Activated CD4-positive, alpha-beta T cell treated with anti-CD3 and anti-CD28 coated beads for 36 hours (primary cell): Measurements from ENCODE around the gene FSTL4. TPM values are rescaled to one million over a fixed set of nuclear protein-coding genes. Genes with fewer than 3 reads are reported as not detected.
A peak's percentile ranks its signal among the peaks of the same experiment; 100 is the strongest.

Experiments
- ATAC-seq: fragments of 200-7000 bp; cut with Tn5 transposase; one replicate; pipeline ENCODE4 v1.10.0; 2021; ENCODE audit warnings: mild to moderate bottlenecking, moderate library complexity
- CTCF ChIA-PET: fragments of 350-600 bp; sonication (Branson Sonifier 250); formaldehyde crosslinking; loops from one replicate; lab custom pipeline; 2021; ENCODE audit warnings: antibody characterized with exemption; lab: Charles Lee
- POLR2A ChIA-PET: fragments of 350-600 bp; sonication (Branson Sonifier 250); formaldehyde crosslinking; loops from one replicate; lab custom pipeline; 2021; ENCODE audit warnings: antibody characterized with exemption, inconsistent platforms; lab: Charles Lee
- DNase-seq: peaks from one replicate; pipeline ENCODE4 v3.0.0-alpha.2; 2020
- H3K27ac Mint-ChIP-seq: one replicate; pipeline ENCODE4 v1.8.0; 2021; ENCODE audit warnings: mixed read lengths
- H3K27me3 Mint-ChIP-seq: one replicate; pipeline ENCODE4 v1.8.0; 2021; ENCODE audit warnings: mixed read lengths
- H3K36me3 Mint-ChIP-seq: one replicate; pipeline ENCODE4 v1.8.0; 2021; ENCODE audit warnings: low read depth, mixed read lengths
- H3K4me1 Mint-ChIP-seq: one replicate; pipeline ENCODE4 v1.8.0; 2021; ENCODE audit warnings: mixed read lengths
- H3K4me3 Mint-ChIP-seq: one replicate; pipeline ENCODE4 v1.8.0; 2021; ENCODE audit warnings: mild to moderate bottlenecking, moderate library complexity, mixed read lengths
- H3K9me3 Mint-ChIP-seq: one replicate; pipeline ENCODE4 v1.8.0; 2021; ENCODE audit warnings: low read depth, mixed read lengths
- intact Hi-C, 2 experiments: fragments of 100-400 bp; cut with DNase I in 1 of 2; cut with micrococcal nuclease in 1 of 2; formaldehyde crosslinking; loops; one replicate each; pipeline versions ENCODE4 v1.14.2 to v1.15.1; 2022 to 2024; cut with DNase I, micrococcal nuclease
- total RNA-seq, 2 experiments: library from RNA; stranded (reverse); gene quantifications; one replicate each; pipeline ENCODE4 v1.2.3, GENCODE V29; 2021

Gene FSTL4
- total RNA-seq, 2 experiments from 2014 or later, result not detected

GRCh38 chr5:133265257-133265656 lies 347.1 kb downstream of the FSTL4 start:
- no peaks in the 10 kb centered on the region for H3K36me3 Mint-ChIP-seq
- POLR2A ChIA-PET, result no interaction called here
- no peaks in the 10 kb centered on the region for H3K9me3 Mint-ChIP-seq
- CTCF ChIA-PET, result no interaction called here
- ATAC-seq (peak; percentile 64), DNase-seq (no peak)
- H3K4me1 Mint-ChIP-seq, result peaks cover 4% of the 10 kb centered on the region
- intact Hi-C loops, result no loop called here
- no peak overlapping the region for H3K4me3 Mint-ChIP-seq
- no peak overlapping the region for H3K27ac Mint-ChIP-seq
- peaks cover 3% of the 10 kb centered on the region for H3K27me3 Mint-ChIP-seq

- no peaks in the 10 kb centered on the region for H3K36me3 Mint-ChIP-seq
- peaks cover 25% of the 10 kb centered on the region for H3K4me1 Mint-ChIP-seq
- CTCF ChIA-PET, result no interaction called here
- ATAC-seq (no peak), DNase-seq (no peak)
- intact Hi-C loops, result no loop called here
- no peak overlapping the region for H3K27ac Mint-ChIP-seq
- H3K9me3 Mint-ChIP-seq, result no peaks in the 10 kb centered on the region
- POLR2A ChIA-PET, result no interaction called here
- no peak overlapping the region for H3K4me3 Mint-ChIP-seq
- peaks cover 3% of the 10 kb centered on the region for H3K27me3 Mint-ChIP-seq
Measured at GRCh38 chr5:133262690-133263089, 349.7 kb downstream of the FSTL4 start.

- ChIA-PET POLR2A (no interaction called here), CTCF (interaction anchor here (0.8 to 1.2 kb wide), 3 partner anchors 11 to 162 kb away, joined by 3 to 4 read pairs (median 3); no protein-coding TSS in a partner anchor)
- Mint-ChIP-seq H3K27me3 (peaks cover 3% of the 10 kb centered on the region), H3K4me1 (peaks cover 29% of the 10 kb centered on the region), H3K4me3 (no peak overlapping the region), H3K9me3 (no peaks in the 10 kb centered on the region), H3K36me3 (no peaks in the 10 kb centered on the region), H3K27ac (no peak overlapping the region)
- ATAC-seq (no peak), DNase-seq (no peak)
- intact Hi-C loops, result no loop called here
Measured at GRCh38 chr5:133261993-133262392, 350.3 kb downstream of the FSTL4 start.

GRCh38 chr5:133260715-133261114 lies 351.6 kb downstream of the FSTL4 start:
- intact Hi-C loops, result no loop called here
- Mint-ChIP-seq H3K27me3 (peaks cover 3% of the 10 kb centered on the region), H3K27ac (no peak overlapping the region), H3K4me3 (no peak overlapping the region), H3K4me1 (peaks cover 29% of the 10 kb centered on the region), H3K9me3 (no peaks in the 10 kb centered on the region), H3K36me3 (no peaks in the 10 kb centered on the region)
- ATAC-seq, result no peak
- CTCF ChIA-PET, result interaction anchor here (0.5 to 1.5 kb wide), 5 partner anchors 12 to 608 kb away, joined by 3 to 5 read pairs (median 3); no protein-coding TSS in a partner anchor
- DNase-seq, result no peak
- POLR2A ChIA-PET, result no interaction called here

GRCh38 chr5:133259199-133259997 lies 352.9 kb downstream of the FSTL4 start:
- DNase-seq, result peak; percentile 36
- H3K4me3 Mint-ChIP-seq, result no peak overlapping the region
- no peaks in the 10 kb centered on the region for H3K36me3 Mint-ChIP-seq
- peaks cover 3% of the 10 kb centered on the region for H3K27me3 Mint-ChIP-seq
- CTCF ChIA-PET, result interaction anchor here (0.5 to 0.7 kb wide), 2 partner anchors 10 to 16 kb away, joined by 4 read pairs; no protein-coding TSS in a partner anchor
- POLR2A ChIA-PET, result no interaction called here
- H3K27ac Mint-ChIP-seq, result peak overlapping the region; percentile 1
- intact Hi-C loops, result no loop called here
- H3K4me1 Mint-ChIP-seq, result peaks cover 29% of the 10 kb centered on the region
- H3K9me3 Mint-ChIP-seq, result no peaks in the 10 kb centered on the region
- ATAC-seq, result peak; percentile 30

GRCh38 chr5:133257977-133258376 lies 354.4 kb downstream of the FSTL4 start:
- ATAC-seq, result peak; percentile 80
- no peak overlapping the region for H3K4me3 Mint-ChIP-seq
- no peaks in the 10 kb centered on the region for H3K9me3 Mint-ChIP-seq
- peak; percentile 44 for DNase-seq
- no peaks in the 10 kb centered on the region for H3K27me3 Mint-ChIP-seq
- no peak overlapping the region for H3K27ac Mint-ChIP-seq
- intact Hi-C loops, result no loop called here
- ChIA-PET CTCF (interaction anchor here (1.1 kb wide), 1 partner anchor 12 kb away, joined by 3 read pairs; no protein-coding TSS in a partner anchor), POLR2A (no interaction called here)
- peaks cover 29% of the 10 kb centered on the region for H3K4me1 Mint-ChIP-seq
- no peaks in the 10 kb centered on the region for H3K36me3 Mint-ChIP-seq

- DNase-seq (no peak), ATAC-seq (no peak)
- intact Hi-C loops, result no loop called here
- Mint-ChIP-seq H3K4me1 (peaks cover 29% of the 10 kb centered on the region), H3K4me3 (no peak overlapping the region), H3K9me3 (no peaks in the 10 kb centered on the region), H3K27ac (no peak overlapping the region), H3K36me3 (no peaks in the 10 kb centered on the region), H3K27me3 (no peaks in the 10 kb centered on the region)
- ChIA-PET CTCF (no interaction called here), POLR2A (no interaction called here)
Measured at GRCh38 chr5:133256276-133256675, 356.1 kb downstream of the FSTL4 start.

- no peak overlapping the region for H3K4me3 Mint-ChIP-seq
- no peaks in the 10 kb centered on the region for H3K36me3 Mint-ChIP-seq
- no peaks in the 10 kb centered on the region for H3K27me3 Mint-ChIP-seq
- no peaks in the 10 kb centered on the region for H3K9me3 Mint-ChIP-seq
- ChIA-PET POLR2A (no interaction called here), CTCF (interaction anchor here (0.6 kb wide), 1 partner anchor 141 kb away, joined by 3 read pairs; no protein-coding TSS in a partner anchor)
- intact Hi-C loops, result no loop called here
- ATAC-seq (no peak), DNase-seq (no peak)
- H3K27ac Mint-ChIP-seq, result no peak overlapping the region
- peaks cover 22% of the 10 kb centered on the region for H3K4me1 Mint-ChIP-seq
Measured at GRCh38 chr5:133254803-133255202, 357.5 kb downstream of the FSTL4 start.

GRCh38 chr5:133253671-133254070 lies 358.7 kb downstream of the FSTL4 start:
- Mint-ChIP-seq H3K27me3 (no peaks in the 10 kb centered on the region), H3K36me3 (no peaks in the 10 kb centered on the region), H3K9me3 (no peaks in the 10 kb centered on the region), H3K27ac (no peak overlapping the region), H3K4me3 (no peak overlapping the region), H3K4me1 (peaks cover 12% of the 10 kb centered on the region)
- ATAC-seq (no peak), DNase-seq (no peak)
- ChIA-PET CTCF (no interaction called here), POLR2A (no interaction called here)
- intact Hi-C loops, result no loop called here

- POLR2A ChIA-PET, result no interaction called here
Measured at GRCh38 chr5:133253070-133253469, 359.3 kb downstream of the FSTL4 start.

GRCh38 chr5:133252133-133252480 lies 360.2 kb downstream of the FSTL4 start:
- H3K27ac Mint-ChIP-seq, result no peak overlapping the region
- POLR2A ChIA-PET, result no interaction called here
- H3K27me3 Mint-ChIP-seq, result no peaks in the 10 kb centered on the region
- H3K36me3 Mint-ChIP-seq, result no peaks in the 10 kb centered on the region
- no peaks in the 10 kb centered on the region for H3K9me3 Mint-ChIP-seq
- DNase-seq (no peak), ATAC-seq (no peak)
- H3K4me3 Mint-ChIP-seq, result no peak overlapping the region
- H3K4me1 Mint-ChIP-seq, result no peaks in the 10 kb centered on the region
- intact Hi-C loops, result no loop called here
- CTCF ChIA-PET, result no interaction called here

More at GRCh38 chr5:133253070-133253469, 359.3 kb downstream of the FSTL4 start:
- no peak overlapping the region for H3K27ac Mint-ChIP-seq
- CTCF ChIA-PET, result no interaction called here
- no peaks in the 10 kb centered on the region for H3K27me3 Mint-ChIP-seq
- peaks cover 7% of the 10 kb centered on the region for H3K4me1 Mint-ChIP-seq
- H3K9me3 Mint-ChIP-seq, result no peaks in the 10 kb centered on the region
- no peak overlapping the region for H3K4me3 Mint-ChIP-seq
- ATAC-seq (no peak), DNase-seq (no peak)
- no peaks in the 10 kb centered on the region for H3K36me3 Mint-ChIP-seq
- intact Hi-C loops, result no loop called here
